Fibroblast of peridontal ligament (primary cell): ENCODE data around the gene JAZF1.

Experiments
- DNase-seq: peaks from one replicate; pipeline ENCODE4 v3.0.0-alpha.2; 2010; ENCODE audit errors: extremely low read depth

JAZF1 gene

GRCh38 chr7:28136420-28136819, 44.2 kb downstream of the JAZF1 start:
- no peak for DNase-seq

DNA sequence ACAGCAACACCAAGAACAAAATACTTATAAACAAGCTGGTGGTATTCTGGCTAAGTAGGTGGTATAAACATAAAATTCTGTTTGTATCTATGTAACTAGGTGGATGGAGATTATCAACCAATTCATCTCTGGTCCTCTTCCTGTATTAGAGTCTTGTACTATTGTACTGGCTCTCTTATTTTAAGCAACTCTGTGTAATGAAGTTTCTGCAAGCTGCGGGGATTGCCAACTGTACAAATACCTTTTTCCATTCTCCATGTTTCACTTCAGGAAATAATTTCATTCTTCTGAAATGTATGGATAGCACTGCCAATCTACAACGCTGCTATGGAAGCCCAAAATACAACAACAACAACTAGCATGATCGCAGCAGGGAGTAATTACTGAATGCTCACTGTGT, 44.8 kb downstream of the JAZF1 start:
- DNase-seq: no peak

DNA sequence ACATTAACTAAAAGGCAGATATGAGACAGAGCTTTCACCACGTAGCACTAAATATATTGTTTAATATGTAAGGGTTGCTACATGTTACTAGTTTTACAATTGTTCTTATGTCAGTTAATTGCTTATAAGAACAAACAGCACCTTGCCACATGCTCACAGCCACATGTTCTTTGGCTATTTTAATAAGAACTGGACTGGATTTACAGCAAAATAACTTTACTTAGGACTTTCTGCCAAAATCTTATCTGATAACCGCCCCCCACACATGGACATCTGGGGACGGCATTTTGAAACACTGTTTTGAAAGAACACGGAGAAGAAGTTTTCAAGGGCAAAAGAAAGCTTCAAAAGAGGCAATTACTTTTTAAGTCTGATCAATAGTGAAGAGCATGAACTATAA, 45.3 kb downstream of the JAZF1 start:
- no peak for DNase-seq

- no peak for DNase-seq
Measured at GRCh38 chr7:28133872-28134271, 46.7 kb downstream of the JAZF1 start.

- DNase-seq: no peak
Measured at GRCh38 chr7:28132959-28133870, 47.4 kb downstream of the JAZF1 start.

DNA sequence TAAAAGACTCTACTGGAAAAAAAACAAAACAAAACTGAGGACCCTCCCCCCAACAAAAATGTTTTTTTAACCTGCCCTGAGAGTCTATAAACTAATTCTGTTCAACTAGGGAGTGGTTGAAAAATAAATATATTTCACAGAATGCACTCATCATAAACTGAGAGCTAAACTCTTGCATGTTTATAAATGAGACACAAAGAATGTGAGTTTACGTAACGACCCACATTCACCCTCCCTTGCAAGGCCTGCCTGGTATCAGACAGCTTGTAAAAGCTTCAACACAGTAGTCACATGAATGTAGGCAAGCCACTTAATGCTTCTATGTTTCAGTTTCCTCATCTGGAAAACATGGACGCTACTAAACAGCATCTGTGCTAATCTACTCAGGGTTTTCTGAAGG, 50.3 kb downstream of the JAZF1 start:
- DNase-seq: peak; percentile 87

DNA sequence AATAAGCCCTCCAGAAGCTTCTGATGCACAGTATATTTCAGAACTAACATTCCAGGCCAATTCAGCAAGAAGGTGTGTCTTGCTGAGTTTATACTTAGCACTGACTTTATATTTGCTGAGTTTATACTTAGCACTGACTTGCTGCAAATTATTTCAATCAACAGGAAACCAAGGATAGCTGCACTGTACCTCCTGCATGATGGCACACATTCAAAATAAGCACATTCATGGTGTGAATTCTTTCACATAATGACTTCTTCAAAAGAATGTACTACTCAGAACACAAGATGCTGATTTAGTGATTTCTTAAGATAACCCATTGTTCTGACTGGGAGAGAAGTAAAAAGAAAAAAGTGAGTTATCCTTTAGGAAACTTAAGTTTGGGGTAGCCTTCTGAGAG, 52.0 kb downstream of the JAZF1 start:
- no peak for DNase-seq

DNA sequence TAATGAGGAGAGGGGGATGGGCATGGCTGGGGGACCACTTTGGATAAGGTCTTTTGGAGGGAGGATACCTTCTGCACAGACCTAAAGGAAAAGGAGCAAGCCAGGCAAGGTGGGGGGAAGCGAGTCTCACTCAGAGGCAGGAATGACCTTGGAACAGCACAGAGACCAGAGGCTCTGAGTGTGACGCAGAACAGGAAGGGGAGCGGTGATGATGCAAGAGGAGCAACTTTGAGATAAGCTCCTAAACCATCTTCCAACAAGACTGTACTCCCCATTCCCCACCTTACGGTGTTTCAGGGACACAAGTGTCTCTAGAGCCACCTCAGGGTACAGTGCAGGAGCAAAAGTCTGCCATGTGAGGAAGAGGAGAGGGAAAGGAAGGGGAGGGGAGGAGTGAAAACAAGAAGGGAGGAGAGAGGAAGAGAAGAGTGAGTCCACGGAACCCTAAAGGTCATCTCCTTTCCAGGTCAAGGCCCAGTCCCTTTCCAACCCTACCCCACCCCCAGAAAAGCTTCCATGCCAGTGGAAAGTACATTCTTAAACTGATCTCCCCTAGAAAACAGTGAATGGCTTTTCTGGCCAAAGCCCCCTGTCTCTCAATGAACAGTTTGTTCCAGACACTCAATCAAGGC, 54.1 kb downstream of the JAZF1 start:
- DNase-seq: no peak

- DNase-seq: peak; percentile 77
Measured at GRCh38 chr7:28125431-28126409, 54.9 kb downstream of the JAZF1 start.

- DNase-seq: no peak
Measured at GRCh38 chr7:28124413-28124812, 56.2 kb downstream of the JAZF1 start.

- DNase-seq: no peak
Measured at GRCh38 chr7:28123752-28124151, 56.8 kb downstream of the JAZF1 start.

DNA sequence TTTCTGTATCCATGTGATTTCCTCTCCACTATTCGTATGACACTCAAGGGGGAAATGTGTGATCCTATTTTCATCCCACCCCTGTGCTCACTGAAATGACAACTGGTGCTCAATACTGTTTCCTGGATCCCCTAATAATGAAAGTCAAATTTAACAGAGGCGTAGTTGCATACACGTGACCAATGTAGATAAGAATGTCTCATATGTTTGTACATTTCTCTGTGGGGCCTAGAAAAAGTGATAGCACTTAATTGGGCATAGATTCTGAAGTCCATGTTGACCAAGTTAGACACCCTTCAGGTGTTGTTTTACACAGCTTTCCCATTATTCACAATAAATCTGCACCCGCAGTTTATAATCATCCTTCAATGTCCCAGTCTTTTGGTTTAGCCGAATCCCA, 59.1 kb downstream of the JAZF1 start:
- DNase-seq: no peak

DNA sequence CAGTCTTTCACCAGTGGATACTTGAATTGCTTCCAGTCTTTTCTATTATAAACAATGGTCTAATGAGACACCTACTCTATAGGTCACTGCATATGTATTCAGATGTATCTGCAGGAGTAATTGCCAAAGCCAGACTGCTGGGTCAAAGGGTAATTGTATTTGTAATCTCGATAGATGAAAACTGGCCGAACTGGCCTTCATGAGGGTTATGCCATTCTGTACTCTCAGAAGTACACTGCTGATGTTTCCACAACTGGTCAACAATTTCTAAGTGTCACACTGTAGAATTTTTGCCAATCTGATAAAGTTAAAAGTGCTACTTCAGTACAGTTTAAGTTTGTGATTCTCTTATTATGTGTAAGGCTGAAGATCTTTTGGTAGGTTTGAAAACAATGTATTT, 64.6 kb downstream of the JAZF1 start:
- DNase-seq: no peak

- DNase-seq: no peak
Measured at GRCh38 chr7:28115261-28115660, 65.3 kb downstream of the JAZF1 start.

DNA sequence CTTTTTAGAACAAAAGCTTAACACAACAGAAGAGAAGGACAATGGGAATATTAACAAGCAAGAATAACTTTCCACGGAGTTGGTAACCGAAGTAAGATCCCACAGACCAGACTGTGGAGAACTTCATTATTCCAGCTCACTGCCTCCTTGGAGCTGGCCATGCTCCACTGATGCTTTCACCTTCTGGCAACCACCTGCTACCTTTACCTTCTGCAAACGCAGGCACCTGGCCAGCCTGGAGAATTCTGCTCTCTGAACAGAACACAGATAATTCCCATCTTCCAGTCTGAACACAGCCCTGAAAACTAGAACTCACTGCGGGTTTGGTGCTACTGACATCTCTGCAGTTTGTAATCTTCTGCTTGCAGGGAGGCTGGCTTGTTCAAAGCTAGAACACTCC, 66.5 kb downstream of the JAZF1 start:
- DNase-seq: no peak

GRCh38 chr7:28112883-28113540, 67.6 kb downstream of the JAZF1 start:
- DNase-seq: no peak

DNA sequence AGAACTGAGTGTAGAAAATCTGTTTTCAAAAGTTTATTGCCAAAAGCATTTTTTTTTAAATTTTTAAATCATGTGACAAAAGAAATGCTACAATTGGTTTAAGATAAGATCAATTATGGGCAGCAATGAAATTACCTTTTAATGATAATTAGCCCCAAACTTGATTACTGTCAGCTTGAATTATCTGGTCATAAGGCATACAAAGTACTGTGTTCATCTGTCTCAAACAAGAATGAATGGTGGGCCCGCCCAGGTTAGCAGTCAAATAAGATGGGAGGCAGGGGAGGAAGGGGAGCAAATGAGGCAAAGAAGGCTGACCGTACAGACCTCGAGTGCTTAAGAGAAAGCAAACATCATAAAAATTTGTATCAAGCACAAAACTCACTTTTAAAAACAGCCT, 68.1 kb downstream of the JAZF1 start:
- DNase-seq: no peak

GRCh38 chr7:28112012-28112411, 68.6 kb downstream of the JAZF1 start:
- DNase-seq: peak; percentile 82

DNA sequence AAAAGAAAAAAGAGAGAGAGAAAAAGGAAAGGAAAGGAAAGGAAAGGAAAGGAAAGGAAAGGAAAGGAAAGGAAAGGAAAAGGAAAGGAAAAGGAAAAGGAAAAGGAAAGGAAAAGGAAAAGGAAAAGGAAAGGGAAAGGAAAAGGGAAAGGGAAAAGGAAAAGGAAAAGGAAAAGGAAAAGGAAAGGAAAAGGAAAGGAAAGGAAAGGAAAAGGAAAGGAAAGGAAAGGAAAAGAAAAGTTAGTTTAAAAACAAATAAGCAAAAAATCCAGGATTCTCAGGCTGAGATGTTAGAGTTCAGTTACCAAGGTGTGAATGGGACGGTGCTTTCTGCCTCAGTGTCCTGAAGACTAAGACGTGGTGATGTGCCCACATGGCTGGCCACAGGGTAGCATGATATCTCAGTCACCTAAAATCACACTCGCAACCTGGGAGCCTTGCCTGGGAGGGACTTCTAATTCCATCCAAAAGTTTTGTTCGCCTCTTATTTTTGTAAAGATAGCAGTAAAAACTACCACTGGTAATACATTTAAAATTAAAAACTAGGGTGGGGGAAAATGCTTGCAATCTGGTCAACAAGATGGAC, 70.1 kb downstream of the JAZF1 start:
- DNase-seq: no peak

- DNase-seq: no peak
Measured at GRCh38 chr7:28108747-28109146, 71.8 kb downstream of the JAZF1 start.

- no peak for DNase-seq
Measured at GRCh38 chr7:28107960-28108359, 72.6 kb downstream of the JAZF1 start.
